Endometrial microvascular endothelial cells (primary cell): ENCODE results near the gene HJURP. TPM values are rescaled to one million over a fixed set of nuclear protein-coding genes. Genes with fewer than 3 reads are reported as not detected.
"Not testable (repeated sequence)": the region's sequence is repeated elsewhere in the genome, so short reads cannot be mapped to it uniquely, and the experiment has no call there.

ENCODE experiments used
- in situ Hi-C: cut with HindIII; loops from 2 replicates; pipeline ENCODE4 v1.10.0; 2017; ENCODE audit warnings: low sequenced_read_pairs, low pct_unique_long_range_greater_than_20kb; ENCODE audit errors: inconsistent ontology term
- total RNA-seq: library from RNA; depleted of rRNA; stranded (reverse); fragments of >200 nt; gene quantifications from one replicate; pipeline ENCODE4 v1.2.3, GENCODE V29; 2015; ENCODE audit errors: inconsistent ontology term

HJURP gene
- total RNA-seq: 69.5 TPM

- in situ Hi-C loops: no loop called here
Observed at GRCh38 chr2:233854241-233854981, at the start of gene HJURP. Gene HJURP, minus strand, starts transcription at chr2:233854535. Its CDS starts 35 bp downstream, at chr2:233854500.

GRCh38 chr2:233901884-233902283, 47.5 kb upstream of the HJURP start:
- in situ Hi-C loops: no loop called here

GRCh38 chr2:233901367-233901766, 47.0 kb upstream of the HJURP start:
- in situ Hi-C loops: no loop called here

GRCh38 chr2:233896253-233896652, 41.9 kb upstream of the HJURP start:
- in situ Hi-C loops: not testable (repeated sequence)

GRCh38 chr2:233892793-233893192, 38.5 kb upstream of the HJURP start:
- in situ Hi-C loops: no loop called here

- in situ Hi-C loops: no loop called here
Observed at GRCh38 chr2:233882353-233882752, 28.0 kb upstream of the HJURP start.

- in situ Hi-C loops: not testable (repeated sequence)
Observed at GRCh38 chr2:233872125-233872524, 17.8 kb upstream of the HJURP start.

- in situ Hi-C loops: no loop called here
Observed at GRCh38 chr2:233871432-233871831, 17.1 kb upstream of the HJURP start.

GRCh38 chr2:233867993-233868532, 13.7 kb upstream of the HJURP start, which contains the start of gene MSL3B:
Gene MSL3B, minus strand, starts transcription at chr2:233868386.
- in situ Hi-C loops: no loop called here

GRCh38 chr2:233866479-233866878, 12.1 kb upstream of the HJURP start:
- in situ Hi-C loops: no loop called here

GRCh38 chr2:233865838-233866237, 11.5 kb upstream of the HJURP start:
- in situ Hi-C loops: no loop called here

- in situ Hi-C loops: no loop called here
Observed at GRCh38 chr2:233862261-233862768, 8.0 kb upstream of the HJURP start.

- in situ Hi-C loops: no loop called here
Observed at GRCh38 chr2:233858331-233858730, 4.0 kb upstream of the HJURP start.

GRCh38 chr2:233857511-233858141, 3.3 kb upstream of the HJURP start:
- in situ Hi-C loops: no loop called here

GRCh38 chr2:233856184-233856583, 1.8 kb upstream of the HJURP start:
- in situ Hi-C loops: no loop called here

GRCh38 chr2:233855345-233855744, 1.0 kb upstream of the HJURP start:
- in situ Hi-C loops: no loop called here

- in situ Hi-C loops: no loop called here
Observed at GRCh38 chr2:233853883-233854240, 473 bp downstream of the HJURP start.

- in situ Hi-C loops: no loop called here
Observed at GRCh38 chr2:233853353-233853752, 982 bp downstream of the HJURP start.

- in situ Hi-C loops: no loop called here
Observed at GRCh38 chr2:233852056-233852455, 2.3 kb downstream of the HJURP start.

- in situ Hi-C loops: no loop called here
Observed at GRCh38 chr2:233851169-233851568, 3.2 kb downstream of the HJURP start.
